AG09319 (cell line): ENCODE data around the gene ZNF652.
"Not testable (repeated sequence)": the region's sequence is repeated elsewhere in the genome, so short reads cannot be mapped to it uniquely, and the experiment has no call there.

Experiments used
- DNase-seq: peaks from one replicate; pipeline ENCODE4 v3.0.0-alpha.2; 2010; ENCODE audit warnings: low read depth; ENCODE audit errors: extremely low read depth
- CTCF ChIP-seq: IDR thresholded peaks from 2 replicates; pipeline ENCODE4 v1.5.1; 2011; ENCODE audit warnings: low read depth, mild to moderate bottlenecking, inconsistent platforms, low read length, moderate library complexity

Gene ZNF652

GRCh38 chr17:49390548-49391324 is 28.7 kb upstream of the ZNF652 start:
- DNase-seq: no peak
- no peak for TF ChIP-seq CTCF

- DNase-seq: not testable (repeated sequence)
Observed at GRCh38 chr17:49389514-49390347, 27.7 kb upstream of the ZNF652 start.

GRCh38 chr17:49388692-49389513 is 26.9 kb upstream of the ZNF652 start:
- no peak for TF ChIP-seq CTCF
- no peak for DNase-seq

- DNase-seq: no peak
- no peak for TF ChIP-seq CTCF
Observed at GRCh38 chr17:49388290-49388640, 26.2 kb upstream of the ZNF652 start.

GRCh38 chr17:49387498-49388289 is 25.6 kb upstream of the ZNF652 start:
- no peak for DNase-seq
- no peak for TF ChIP-seq CTCF

- no peak for TF ChIP-seq CTCF
- DNase-seq: no peak
Observed at GRCh38 chr17:49386373-49386772, 24.3 kb upstream of the ZNF652 start.

GRCh38 chr17:49384951-49385350 is 22.9 kb upstream of the ZNF652 start:
- DNase-seq: no peak

More at GRCh38 chr17:49384951-49385350, 22.9 kb upstream of the ZNF652 start:
- no peak for TF ChIP-seq CTCF
